ENCODE results near the gene CDC42EP4. TPM values are rescaled to one million over a fixed set of nuclear protein-coding genes. Genes with fewer than 3 reads are reported as not detected.
"Not testable (repeated sequence)": the region's sequence is repeated elsewhere in the genome, so short reads cannot be mapped to it uniquely, and the experiment has no call there.

CDC42EP4 gene
- total RNA-seq, 1 donor from 2014 or later, result 25.0 TPM

DNA sequence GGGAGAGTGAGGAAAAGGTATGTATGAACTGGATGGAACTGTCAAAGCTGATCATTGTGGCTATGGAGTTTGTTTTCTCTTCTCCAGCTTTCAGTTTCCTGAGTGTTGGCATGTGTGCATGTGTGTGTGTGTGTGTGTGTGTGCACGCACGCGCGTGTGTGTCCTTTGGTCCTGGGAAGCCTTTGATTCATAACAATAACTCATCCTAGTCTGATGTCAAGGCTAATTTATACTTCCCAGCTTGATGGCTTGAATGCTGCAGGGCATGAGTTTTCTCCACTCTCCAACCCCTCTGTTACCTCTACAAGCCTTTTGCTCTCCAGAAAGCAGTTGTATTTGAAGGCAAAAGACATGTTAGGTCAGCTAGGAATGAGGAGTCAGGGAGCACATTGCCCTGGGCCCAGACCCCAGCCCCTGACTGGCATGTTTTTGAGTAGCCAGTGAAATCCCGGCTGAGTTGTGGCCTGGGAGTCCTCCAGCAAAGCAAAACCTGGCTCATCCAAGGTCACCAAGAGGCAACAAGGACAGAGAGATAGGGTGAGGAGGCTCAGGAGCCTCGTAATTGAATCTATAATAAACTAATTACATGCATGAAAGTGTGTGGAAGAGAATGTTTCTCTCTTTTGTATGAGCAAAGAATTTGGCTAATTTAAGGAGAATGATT is 8.9 kb upstream of the CDC42EP4 start:
- no peak for DNase-seq (ENCODE audit: extremely low read depth, low read depth, low spot score)

DNA sequence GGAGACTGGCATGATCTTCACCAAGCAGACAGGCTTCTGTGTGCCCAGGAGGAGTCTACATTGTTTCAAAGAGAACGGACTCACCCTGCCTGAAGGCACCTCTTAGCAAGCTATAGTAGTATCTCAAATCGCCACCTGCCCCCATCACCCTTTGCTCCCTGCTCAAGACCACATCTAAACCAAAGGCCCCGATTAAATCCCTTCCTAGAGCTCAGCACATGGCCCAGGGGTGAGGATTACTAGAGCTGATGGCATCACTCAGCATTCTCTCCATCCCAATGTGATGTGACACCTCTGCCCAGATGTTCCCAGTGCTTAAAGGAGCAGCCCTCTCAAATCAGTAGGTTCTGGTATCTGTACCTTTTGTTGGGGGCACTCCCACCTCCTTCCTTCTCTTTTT is 8.0 kb upstream of the CDC42EP4 start:
- DNase-seq (ENCODE audit: extremely low read depth, low read depth, low spot score), result no peak

- no peak for DNase-seq (ENCODE audit: extremely low read depth, low read depth, low spot score)
Measured at GRCh38 chr17:73318836-73319235, 7.0 kb upstream of the CDC42EP4 start.

DNA sequence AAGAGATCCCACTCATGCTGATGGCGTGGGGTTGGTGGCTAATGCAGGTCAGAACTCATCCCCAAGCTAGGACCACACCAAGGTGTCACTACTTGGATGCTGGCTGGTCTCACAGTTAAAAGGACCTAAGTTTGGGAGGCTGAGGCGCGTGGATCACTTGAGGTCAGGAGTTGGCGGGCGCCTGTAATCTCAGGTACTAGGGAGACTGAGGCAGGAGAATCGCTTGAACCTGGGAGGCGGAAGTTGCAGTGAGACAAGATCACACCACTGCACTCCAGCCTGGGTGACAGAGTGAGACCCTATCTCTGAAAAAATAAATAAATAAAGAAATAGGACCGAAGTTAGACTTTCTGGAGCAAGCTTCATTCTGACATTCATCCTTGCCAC is 6.6 kb upstream of the CDC42EP4 start:
- no peak for DNase-seq (ENCODE audit: extremely low read depth, low read depth, low spot score)

DNA sequence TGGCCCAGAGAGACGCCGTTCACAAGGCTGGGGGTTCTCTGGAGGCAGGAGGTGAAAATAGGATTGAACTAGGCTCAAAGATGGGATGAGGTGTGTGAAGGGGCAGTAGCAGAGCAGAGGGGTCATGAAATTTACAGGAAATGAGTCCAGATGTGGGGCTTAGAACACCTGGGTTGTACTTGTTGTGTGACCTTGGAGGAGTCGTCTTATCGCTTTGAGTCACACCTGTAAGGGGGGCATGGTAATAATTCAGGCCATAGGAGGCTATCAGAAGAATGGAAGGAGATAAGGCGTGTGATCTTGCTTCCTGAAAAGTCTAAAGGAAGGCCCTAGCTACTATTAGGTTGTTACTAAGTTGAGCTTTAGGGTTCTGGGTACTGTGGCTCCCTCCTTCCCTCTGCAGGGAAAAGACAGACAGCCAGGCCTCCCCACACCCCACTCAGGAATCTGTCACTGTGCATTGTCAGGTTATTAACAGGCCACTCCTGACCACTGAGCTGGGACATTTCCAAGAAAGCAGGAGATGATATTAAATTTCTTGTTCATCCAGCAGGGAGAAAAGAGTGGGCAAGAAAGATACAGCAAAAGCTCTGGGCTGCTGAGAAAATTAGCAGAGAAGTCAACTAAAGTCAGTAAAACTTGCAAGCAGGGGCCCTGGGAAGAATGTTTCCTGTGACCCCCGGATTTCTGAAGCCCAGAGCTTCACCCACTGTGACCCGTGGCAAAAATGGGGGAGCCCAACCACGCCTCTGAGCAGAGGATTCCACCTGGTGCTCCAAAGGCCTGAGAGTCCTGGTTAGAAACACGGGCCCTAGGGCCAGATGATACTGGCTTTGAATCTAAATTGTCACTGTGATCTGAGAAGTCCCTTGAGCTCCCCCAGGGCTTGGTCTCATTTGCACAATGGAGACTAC is 6.0 kb upstream of the CDC42EP4 start:
- DNase-seq (ENCODE audit: extremely low read depth, low read depth, low spot score), result no peak

GRCh38 chr17:73316919-73317505 is 5.2 kb upstream of the CDC42EP4 start:
- DNase-seq (ENCODE audit: extremely low read depth, low read depth, low spot score), result no peak

- DNase-seq (ENCODE audit: extremely low read depth, low read depth, low spot score), result no peak
Measured at GRCh38 chr17:73315471-73315870, 3.7 kb upstream of the CDC42EP4 start.

DNA sequence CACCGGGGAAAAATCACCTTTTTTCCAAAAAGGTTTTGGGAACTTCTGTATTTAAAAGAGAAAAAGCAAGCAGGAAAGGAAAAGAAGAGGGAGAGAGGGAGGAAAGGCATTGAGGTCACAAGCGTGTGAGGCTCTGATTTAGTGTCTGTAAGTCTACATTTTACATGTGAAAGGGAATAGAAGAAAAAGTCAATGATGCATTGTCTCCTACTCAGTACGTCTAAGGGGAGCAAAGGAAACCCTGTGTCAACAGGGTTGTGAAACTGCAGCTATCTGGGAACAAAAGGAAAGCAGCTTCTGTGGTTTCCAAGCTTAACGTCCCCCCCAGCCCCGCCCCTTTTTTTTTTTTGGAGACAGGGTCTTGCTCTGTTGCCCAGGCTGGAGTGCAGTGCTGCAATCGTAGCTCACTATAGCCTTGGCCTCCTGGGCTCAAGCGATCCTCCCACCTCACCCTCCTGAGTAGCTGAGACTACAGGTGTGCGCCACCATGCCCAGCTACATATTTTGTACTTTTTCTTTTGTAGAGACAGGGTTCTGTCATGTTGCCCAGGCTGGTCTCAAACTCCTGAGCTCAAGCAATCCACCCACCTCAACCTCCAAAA is 1.8 kb upstream of the CDC42EP4 start:
- no peak for DNase-seq (ENCODE audit: extremely low read depth, low read depth, low spot score)

DNA sequence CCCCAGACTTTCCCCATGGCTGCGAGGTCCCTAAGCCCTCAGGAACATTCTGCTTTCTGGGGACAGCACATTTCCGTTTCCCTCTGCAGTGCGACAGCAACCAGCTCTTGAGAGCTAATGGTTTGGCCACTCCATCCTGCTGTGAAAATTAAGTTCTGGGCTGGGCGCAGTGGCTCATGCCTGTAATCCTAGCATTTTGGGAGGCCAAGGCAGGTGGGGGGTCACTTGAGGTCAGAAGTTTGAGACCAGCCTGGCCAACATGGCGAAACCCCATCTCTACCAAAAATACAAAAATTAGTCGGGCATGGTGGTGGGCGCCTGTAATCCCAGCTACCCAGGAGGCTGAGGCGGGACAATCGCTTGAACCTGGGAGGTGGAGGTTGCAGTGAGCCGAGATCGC is 1.1 kb upstream of the CDC42EP4 start:
- not testable (repeated sequence) for DNase-seq (ENCODE audit: extremely low read depth, low read depth, low spot score)

- no peak for DNase-seq (ENCODE audit: extremely low read depth, low read depth, low spot score)
Measured at GRCh38 chr17:73311428-73311780, 397 bp downstream of the CDC42EP4 start.

GRCh38 chr17:73309727-73310596 is 1.8 kb downstream of the CDC42EP4 start:
- no peak for DNase-seq (ENCODE audit: extremely low read depth, low read depth, low spot score)

DNA sequence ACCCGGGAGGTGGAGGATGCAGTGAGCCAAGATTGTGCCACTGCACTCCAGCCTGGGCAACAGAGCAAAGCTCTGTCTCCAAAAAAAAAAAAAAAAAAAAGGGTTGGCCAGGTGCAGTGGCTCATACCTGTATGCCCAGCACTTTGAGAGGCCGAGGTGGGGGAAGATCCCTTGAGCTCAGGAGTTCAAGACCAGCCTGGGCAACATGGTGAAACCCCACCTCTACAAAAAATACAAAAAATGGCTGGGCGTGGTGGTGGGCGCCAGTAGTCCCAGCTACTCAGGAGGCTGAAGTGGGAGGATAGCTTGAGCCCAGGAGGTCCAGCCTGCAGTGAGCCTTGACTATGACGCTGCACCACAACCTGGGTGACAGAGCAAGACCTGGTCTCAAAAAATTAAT is 2.8 kb downstream of the CDC42EP4 start:
- DNase-seq (ENCODE audit: extremely low read depth, low read depth, low spot score), result not testable (repeated sequence)

GRCh38 chr17:73308017-73308823 is 3.6 kb downstream of the CDC42EP4 start:
- DNase-seq (ENCODE audit: extremely low read depth, low read depth, low spot score), result no peak

- no peak for DNase-seq (ENCODE audit: extremely low read depth, low read depth, low spot score)
Measured at GRCh38 chr17:73307130-73307529, 4.7 kb downstream of the CDC42EP4 start.

DNA sequence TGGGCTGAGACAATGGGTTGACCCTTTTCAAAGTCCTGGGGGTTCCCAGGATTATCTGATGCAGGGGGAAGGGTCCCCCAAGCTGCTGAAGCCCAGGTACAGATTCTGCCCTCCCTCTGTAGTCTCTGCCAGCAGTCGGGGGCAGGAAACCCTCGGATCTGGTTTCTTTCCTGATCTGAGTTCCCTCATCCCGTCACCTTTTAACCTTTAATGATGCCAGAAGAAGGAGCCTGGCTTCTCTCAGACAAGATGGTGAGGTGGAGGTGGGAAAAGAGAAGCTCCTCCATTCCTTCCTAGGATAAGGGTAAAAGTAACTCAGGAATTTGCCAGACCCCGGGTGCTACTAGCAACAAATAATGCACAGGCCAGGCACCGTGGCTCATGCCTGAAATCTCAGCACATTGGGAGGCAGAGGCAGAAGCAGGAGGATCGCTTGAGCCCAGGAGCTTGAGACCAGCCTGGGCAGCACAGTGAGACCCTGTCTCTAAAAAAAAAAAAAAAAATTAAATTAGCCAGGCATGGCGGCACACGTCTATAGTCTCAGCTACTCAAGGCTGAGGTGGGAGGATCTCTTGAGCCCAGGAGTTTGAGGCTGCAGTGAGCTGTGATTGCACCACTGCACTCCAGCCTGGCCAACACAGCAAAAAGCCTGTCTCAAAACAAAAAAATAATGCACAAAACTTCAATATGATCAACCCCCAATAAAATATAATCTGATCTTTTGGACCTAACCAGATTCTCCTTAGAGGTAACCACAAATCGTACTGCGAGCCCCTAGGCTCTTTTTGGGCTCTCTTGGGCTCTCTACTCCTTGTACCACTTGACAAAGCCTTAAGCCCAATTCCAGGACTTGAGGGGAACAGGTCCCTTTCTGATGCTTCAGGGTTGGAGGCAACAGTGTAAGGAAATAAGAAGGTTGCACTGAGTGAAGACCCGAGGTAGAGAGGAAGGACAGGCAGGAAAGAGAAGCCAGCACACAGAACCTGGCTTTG is 5.7 kb downstream of the CDC42EP4 start:
- DNase-seq (ENCODE audit: extremely low read depth, low read depth, low spot score), result no peak

GRCh38 chr17:73304971-73305812 is 6.6 kb downstream of the CDC42EP4 start:
- no peak for DNase-seq (ENCODE audit: extremely low read depth, low read depth, low spot score)

DNA sequence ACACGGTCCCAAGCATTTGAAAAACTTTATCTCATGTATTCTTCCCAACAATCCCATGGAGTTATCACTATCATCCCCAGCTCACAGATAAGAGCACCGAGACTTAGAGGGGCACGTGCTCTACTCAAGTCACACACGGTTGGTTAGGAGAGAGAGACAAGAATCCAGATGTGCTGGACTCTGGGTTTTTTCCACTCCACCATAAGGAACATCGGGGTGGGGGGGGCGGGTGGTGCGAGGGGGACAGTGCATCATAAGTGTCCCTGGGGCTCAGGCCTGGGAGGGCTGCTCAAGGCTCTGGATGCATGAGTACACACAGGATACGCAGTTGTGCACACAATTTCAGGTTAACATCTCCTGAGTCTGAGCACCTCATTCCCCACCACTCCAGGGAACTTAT is 7.4 kb downstream of the CDC42EP4 start:
- DNase-seq (ENCODE audit: extremely low read depth, low read depth, low spot score), result no peak

DNA sequence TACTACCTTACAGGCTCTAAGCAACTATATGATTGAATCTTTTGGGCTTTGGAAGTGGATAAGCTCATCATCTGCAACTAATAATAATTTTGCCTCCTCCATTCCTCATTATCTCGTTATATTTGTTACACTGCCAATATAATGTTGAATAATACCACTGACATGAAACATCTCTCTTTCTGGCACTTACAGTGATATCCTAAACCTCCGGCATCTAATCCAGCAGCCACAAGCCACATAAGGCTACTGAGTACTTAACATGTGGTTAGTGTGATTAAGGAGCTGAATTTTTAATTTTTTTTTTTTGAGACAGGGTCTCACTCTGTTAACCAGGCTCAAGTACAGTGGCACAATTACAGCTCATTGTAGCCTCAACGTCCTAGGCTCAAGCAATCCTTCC is 9.6 kb downstream of the CDC42EP4 start:
- DNase-seq (ENCODE audit: extremely low read depth, low read depth, low spot score), result no peak

Data from glomerular endothelial cell (primary cell).